ENCODE measurements around the gene CX3CR1. TPM values are rescaled to one million over a fixed set of nuclear protein-coding genes. Genes with fewer than 3 reads are reported as not detected.

CX3CR1 gene
- under 0.01 TPM in 1 of 2 replicates, not detected in the other for total RNA-seq

GRCh38 chr3:39279745-39280517 is at the start of gene CX3CR1:
TSS of gene CX3CR1 (minus strand) at chr3:39280036. CDS start at chr3:39266509, 13,527 bp downstream.

GRCh38 chr3:39329493-39329892 is 49.7 kb upstream of the CX3CR1 start, which contains the start of gene CCR8:
TSS of gene CCR8 (plus strand) at chr3:39329709. CDS start at chr3:39332332, 2,623 bp downstream.

Other genes with a start within 250 kb of the CX3CR1 start
- gene SCN11A, start 228.1 kb downstream of the CX3CR1 start, total RNA-seq: 0.11 and 0.13 TPM in 2 replicates
- 39.7 and 55.6 TPM in 2 replicates for gene WDR48, start 228.0 kb downstream of the CX3CR1 start, total RNA-seq
- gene GORASP1, start 172.4 kb downstream of the CX3CR1 start, total RNA-seq: 33.3 and 35.4 TPM in 2 replicates
- gene TTC21A, start 172.4 kb downstream of the CX3CR1 start, total RNA-seq: 4.4 and 6.8 TPM in 2 replicates
- 8.9 and 13.8 TPM in 2 replicates for gene CSRNP1, start 126.4 kb downstream of the CX3CR1 start, total RNA-seq
- gene XIRP1, start 87.4 kb downstream of the CX3CR1 start, total RNA-seq: not detected in 2 replicates
- gene CCR8, start 49.7 kb upstream of the CX3CR1 start, total RNA-seq: not detected in 2 replicates
- gene SLC25A38, start 103.3 kb upstream of the CX3CR1 start, total RNA-seq: 22.0 and 25.2 TPM in 2 replicates
- 1,253 and 1,772 TPM in 2 replicates for gene RPSA, start 126.7 kb upstream of the CX3CR1 start, total RNA-seq
- not detected in 2 replicates for gene MOBP, start 187.6 kb upstream of the CX3CR1 start, total RNA-seq

Data from articular chondrocyte of knee joint (primary cell).